OCI-LY3 (cell line): ENCODE results near the gene PFKFB4.
A peak's percentile ranks its signal among the peaks of the same experiment; 100 is the strongest.

Source experiments
- H2AFZ ChIP-seq: fragments of 200-600, 300-600 bp; shearing (Covaris generic); 2 replicates; pipeline ENCODE4 v1.6.0; 2014; ENCODE audit warnings: antibody characterized with exemption, low read depth, low read length
- H3K27ac ChIP-seq: fragments of 200-600, 300-600 bp; sonication (generic); 2 replicates; pipeline ENCODE4 v1.5.1; 2014; ENCODE audit warnings: mild to moderate bottlenecking, low read length, moderate library complexity, mixed read lengths
- H3K27me3 ChIP-seq: fragments of 200-600, 300-600 bp; sonication (generic); 2 replicates; pipeline ENCODE4 v1.6.1; 2014; ENCODE audit warnings: low read depth, low read length, mixed read lengths
- H3K36me3 ChIP-seq: fragments of 200-600, 300-600 bp; sonication (generic); replicated peaks from 2 replicates; pipeline ENCODE3; 2014; ENCODE audit warnings: low read depth, low read length, mixed read lengths
- H3K4me1 ChIP-seq: fragments of 300-600, 200-600 bp; sonication (generic); 2 replicates; pipeline ENCODE4 v1.6.1; 2014; ENCODE audit warnings: low read length, mixed read lengths
- H3K4me2 ChIP-seq: fragments of 200-600, 300-600 bp; sonication (generic); 2 replicates; pipeline ENCODE4 v1.6.1; 2014; ENCODE audit warnings: low read length, mixed read lengths
- H3K4me3 ChIP-seq: fragments of 300-600, 200-600 bp; sonication (generic); 2 replicates; pipeline ENCODE4 v1.5.1; 2014; ENCODE audit warnings: antibody characterized with exemption, mild to moderate bottlenecking, low read length, moderate library complexity
- H3K79me2 ChIP-seq: fragments of 300-600, 200-600 bp; shearing (Covaris generic); 2 replicates; pipeline ENCODE4 v1.6.1; 2014; ENCODE audit warnings: mild to moderate bottlenecking, low read length, mixed read lengths
- H3K9ac ChIP-seq: fragments of 300-600, 200-600 bp; shearing (Covaris generic); 2 replicates; pipeline ENCODE4 v1.6.0; 2014; ENCODE audit warnings: mild to moderate bottlenecking, low read length, moderate library complexity
- H3K9me3 ChIP-seq: fragments of 200-600, 300-600 bp; shearing (Covaris generic); 2 replicates; pipeline ENCODE4 v1.6.1; 2014; ENCODE audit warnings: low read length, mixed read lengths; ENCODE audit not compliant: insufficient read depth
- H4K20me1 ChIP-seq: fragments of 200-600, 300-600 bp; sonication (generic); 2 replicates; pipeline ENCODE4 v1.6.1; 2016; ENCODE audit warnings: low read length, mixed read lengths; ENCODE audit not compliant: insufficient read depth
- EZH2phosphoT487 ChIP-seq: fragments of 200-600 bp; shearing (Covaris generic); IDR thresholded peaks from 2 replicates; pipeline ENCODE4 v1.6.1; 2018; ENCODE audit warnings: antibody characterized with exemption, mixed run types, low read depth
- TF ChIP-seq, protein P1 (sequence below): fragments of 200-600, 300-600 bp; sonication (generic); IDR thresholded peaks from 2 replicates; pipeline ENCODE4 v1.5.1; 2014; ENCODE audit warnings: antibody characterized with exemption, low read length, low read depth

Gene PFKFB4

GRCh38 chr3:48514431-48515227 lies 42.0 kb downstream of the PFKFB4 start:
- H2AFZ ChIP-seq, result no peak overlapping the region
- peaks cover 6% of the 10 kb centered on the region for H3K27me3 ChIP-seq
- no peak overlapping the region for H3K27ac ChIP-seq
- no peak overlapping the region for H3K9ac ChIP-seq
- TF ChIP-seq, protein P1, sequence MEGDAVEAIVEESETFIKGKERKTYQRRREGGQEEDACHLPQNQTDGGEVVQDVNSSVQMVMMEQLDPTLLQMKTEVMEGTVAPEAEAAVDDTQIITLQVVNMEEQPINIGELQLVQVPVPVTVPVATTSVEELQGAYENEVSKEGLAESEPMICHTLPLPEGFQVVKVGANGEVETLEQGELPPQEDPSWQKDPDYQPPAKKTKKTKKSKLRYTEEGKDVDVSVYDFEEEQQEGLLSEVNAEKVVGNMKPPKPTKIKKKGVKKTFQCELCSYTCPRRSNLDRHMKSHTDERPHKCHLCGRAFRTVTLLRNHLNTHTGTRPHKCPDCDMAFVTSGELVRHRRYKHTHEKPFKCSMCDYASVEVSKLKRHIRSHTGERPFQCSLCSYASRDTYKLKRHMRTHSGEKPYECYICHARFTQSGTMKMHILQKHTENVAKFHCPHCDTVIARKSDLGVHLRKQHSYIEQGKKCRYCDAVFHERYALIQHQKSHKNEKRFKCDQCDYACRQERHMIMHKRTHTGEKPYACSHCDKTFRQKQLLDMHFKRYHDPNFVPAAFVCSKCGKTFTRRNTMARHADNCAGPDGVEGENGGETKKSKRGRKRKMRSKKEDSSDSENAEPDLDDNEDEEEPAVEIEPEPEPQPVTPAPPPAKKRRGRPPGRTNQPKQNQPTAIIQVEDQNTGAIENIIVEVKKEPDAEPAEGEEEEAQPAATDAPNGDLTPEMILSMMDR, result no peak
- TF ChIP-seq EZH2phosphoT487, result no peak
- peaks cover 3% of the 10 kb centered on the region; the same call in 1 of the 2 replicates for H3K4me1 ChIP-seq
- H3K9me3 ChIP-seq, result no peaks in the 10 kb centered on the region
- peaks cover 4% of the 10 kb centered on the region for H3K36me3 ChIP-seq
- no peak overlapping the region for H3K4me2 ChIP-seq
- no peaks in the 10 kb centered on the region for H4K20me1 ChIP-seq
- H3K4me3 ChIP-seq, result no peak overlapping the region
- no peaks in the 10 kb centered on the region for H3K79me2 ChIP-seq

DNA sequence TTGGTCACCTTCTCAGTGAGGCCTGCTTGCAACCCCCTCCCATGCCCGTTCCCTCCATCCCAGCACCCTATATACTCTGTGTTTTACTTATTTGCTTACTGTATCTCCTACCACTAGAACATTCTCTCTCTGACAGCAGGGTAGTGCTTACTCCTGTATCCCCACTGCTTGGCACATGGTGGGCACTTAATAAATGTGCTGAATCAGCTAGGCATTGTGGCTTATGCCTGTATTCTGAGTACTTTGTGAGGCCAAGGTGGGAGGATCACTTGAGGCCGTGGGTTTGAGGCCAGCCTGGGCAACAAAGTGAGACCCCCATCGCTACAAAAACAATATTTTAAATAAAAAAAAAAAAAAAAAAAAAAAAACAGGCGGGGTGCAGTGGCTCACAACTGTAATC lies 45.1 kb downstream of the PFKFB4 start:
- TF ChIP-seq, protein P1, result no peak
- Histone ChIP-seq H3K4me3 (no peak overlapping the region), H4K20me1 (no peaks in the 10 kb centered on the region), H3K4me1 (peaks cover 18% of the 10 kb centered on the region), H3K9me3 (no peaks in the 10 kb centered on the region), H3K27ac (no peak overlapping the region), H3K27me3 (peaks cover 6% of the 10 kb centered on the region), H2AFZ (no peak overlapping the region), H3K36me3 (no peaks in the 10 kb centered on the region), H3K79me2 (no peaks in the 10 kb centered on the region), H3K9ac (no peak overlapping the region), H3K4me2 (no peak overlapping the region)

GRCh38 chr3:48507256-48508061 lies 49.1 kb downstream of the PFKFB4 start:
- no peaks in the 10 kb centered on the region for H3K79me2 ChIP-seq
- no peaks in the 10 kb centered on the region for H4K20me1 ChIP-seq
- H3K4me1 ChIP-seq, result peaks cover 27% of the 10 kb centered on the region
- H3K4me3 ChIP-seq, result peak overlapping the region; percentile 40
- peak overlapping the region; percentile 67 for H3K4me2 ChIP-seq
- H3K36me3 ChIP-seq, result no peaks in the 10 kb centered on the region
- no peak overlapping the region for H3K27ac ChIP-seq
- H3K27me3 ChIP-seq, result peaks cover 6% of the 10 kb centered on the region
- TF ChIP-seq EZH2phosphoT487, result no peak
- TF ChIP-seq, protein P1, result peak; percentile 90
- H3K9me3 ChIP-seq, result no peaks in the 10 kb centered on the region
- H3K9ac ChIP-seq, result no peak overlapping the region
- peak overlapping the region; percentile 44; the same call in 1 of the 2 replicates for H2AFZ ChIP-seq

DNA sequence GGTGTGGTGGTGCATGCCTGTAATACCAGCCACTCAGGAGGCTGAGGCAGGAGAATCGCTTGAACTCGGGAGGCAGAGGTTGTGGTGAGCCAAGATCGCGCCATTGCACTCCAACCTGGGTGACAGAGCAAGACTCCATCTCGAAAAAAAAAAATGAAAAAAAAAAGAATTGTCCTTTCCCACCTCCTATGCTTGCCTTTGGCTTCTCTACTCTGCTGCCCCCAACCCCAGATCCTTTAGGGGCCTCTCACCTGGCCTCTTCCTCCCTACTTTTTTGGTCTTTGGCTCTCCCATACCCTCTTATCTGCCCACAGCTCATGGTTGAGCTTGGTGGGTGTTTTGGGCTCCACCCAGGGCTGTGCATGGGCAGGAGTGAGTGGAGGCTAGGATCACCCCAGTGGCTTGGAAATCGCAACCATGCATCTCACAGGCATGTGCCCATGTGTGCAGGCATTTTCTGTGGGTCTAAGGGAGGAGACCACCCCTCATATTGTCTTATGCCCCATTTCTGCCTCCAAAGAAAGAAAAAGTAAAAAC lies 50.6 kb downstream of the PFKFB4 start:
- Histone ChIP-seq H3K27ac (no peak overlapping the region), H2AFZ (no peak overlapping the region), H3K79me2 (no peaks in the 10 kb centered on the region), H3K4me3 (no peak overlapping the region), H3K27me3 (peaks cover 6% of the 10 kb centered on the region), H3K9me3 (no peaks in the 10 kb centered on the region), H3K36me3 (no peaks in the 10 kb centered on the region), H3K4me2 (no peak overlapping the region), H4K20me1 (no peaks in the 10 kb centered on the region), H3K4me1 (peaks cover 27% of the 10 kb centered on the region), H3K9ac (no peak overlapping the region)
- TF ChIP-seq, protein P1, result no peak
- TF ChIP-seq EZH2phosphoT487, result no peak
